ENCODE measurements around the gene ETFDH. TPM values are rescaled to one million over a fixed set of nuclear protein-coding genes. Genes with fewer than 3 reads are reported as not detected.

Gene ETFDH
- total and polyA plus RNA-seq, 9 of the 15 experiments (the other 6 are each of a cell fraction or from before 2014, with no cell fraction given) = 14.6 to 33.6 (median 25.9) TPM

DNA sequence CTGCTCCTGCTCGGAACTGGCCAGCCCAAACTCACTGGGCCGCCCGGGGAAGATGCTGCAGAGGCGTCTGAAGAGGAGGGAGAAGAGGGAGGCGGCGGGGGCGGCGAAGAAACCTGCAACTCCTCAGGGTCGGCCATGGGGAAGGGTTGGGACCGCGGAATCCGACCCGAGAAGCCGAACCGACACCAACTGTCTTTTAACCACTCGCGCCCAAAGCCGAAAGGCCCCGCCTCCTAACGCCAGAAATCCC lies 506 bp upstream of the ETFDH start, which contains the start of gene C4orf46 (continued):
- TF ChIP-seq ZNF408 (CRISPR knock-in tag; IDR thresholded peaks at IDR 0.05; ENCODE audit: low read depth) (no peak), SNRNP70 (optimal IDR thresholded peaks at IDR 0.05; ENCODE audit: low read depth, low read length) (no peak), SMAD2 (IDR thresholded peaks at IDR 0.05; ENCODE audit: low read depth, low read length) (no peak), FOSL1 (tag; conservative IDR thresholded peaks at IDR 0.05) (no peak), EGR1 (conservative IDR thresholded peaks at IDR 0.05) (peak; percentile 72), DPF2 (IDR thresholded peaks at IDR 0.05) (no peak), ZNF785 (CRISPR knock-in tag; IDR thresholded peaks at IDR 0.05) (no peak), SAFB2 (IDR thresholded peaks at IDR 0.05; ENCODE audit: borderline replicate concordance, low read depth, low read length, severe bottlenecking) (no peak), HNRNPL (IDR thresholded peaks at IDR 0.05; ENCODE audit: low read depth, low read length) (no peak), NFYB (IDR thresholded peaks at IDR 0.05; ENCODE audit: extremely low read depth, insufficient read length) (no peak), RBM22 (IDR thresholded peaks at IDR 0.05; ENCODE audit: low read depth, low read length, poor library complexity, severe bottlenecking) (no peak), SIRT6 (IDR thresholded peaks at IDR 0.05; ENCODE audit: low read depth, low read length) (no peak), BRCA1 (IDR thresholded peaks at IDR 0.05) (no peak), BRCA1 (CRISPR knock-in tag; IDR thresholded peaks at IDR 0.05) (no peak), HDAC3 (IDR thresholded peaks at IDR 0.05; ENCODE audit: borderline replicate concordance, partially characterized antibody) (no peak), FOXA1 (IDR thresholded peaks at IDR 0.05; ENCODE audit: borderline replicate concordance) (no peak), TEAD1 (CRISPR knock-in tag; IDR thresholded peaks at IDR 0.05) (0 out of 4 replicates have a peak, but pooled peaks of 1 of the 2 experiments have one; percentile 57), EWSR1 (IDR thresholded peaks at IDR 0.05; ENCODE audit: borderline replicate concordance, low read depth, partially characterized antibody) (no peak), ZNF830 (CRISPR knock-in tag; IDR thresholded peaks at IDR 0.05) (no peak), SRSF9 (IDR thresholded peaks at IDR 0.05; ENCODE audit: borderline replicate concordance, low read depth, low read length) (no peak), RBFOX2 (IDR thresholded peaks at IDR 0.05; ENCODE audit: low read depth, low read length) (peak; percentile 75), TCF7L2 (IDR thresholded peaks at IDR 0.05; ENCODE audit: low read depth, low read length) (no peak), HMG20B (CRISPR knock-in tag; IDR thresholded peaks at IDR 0.05) (no peak), HOXB6 (CRISPR knock-in tag; IDR thresholded peaks at IDR 0.05; ENCODE audit: borderline replicate concordance) (no peak), BACH1 (tag; IDR thresholded peaks at IDR 0.05) (no peak), GTF2F1 (IDR thresholded peaks at IDR 0.05; ENCODE audit: low read depth, low read length) (no peak)
- TF ChIP-seq, protein P1, sequence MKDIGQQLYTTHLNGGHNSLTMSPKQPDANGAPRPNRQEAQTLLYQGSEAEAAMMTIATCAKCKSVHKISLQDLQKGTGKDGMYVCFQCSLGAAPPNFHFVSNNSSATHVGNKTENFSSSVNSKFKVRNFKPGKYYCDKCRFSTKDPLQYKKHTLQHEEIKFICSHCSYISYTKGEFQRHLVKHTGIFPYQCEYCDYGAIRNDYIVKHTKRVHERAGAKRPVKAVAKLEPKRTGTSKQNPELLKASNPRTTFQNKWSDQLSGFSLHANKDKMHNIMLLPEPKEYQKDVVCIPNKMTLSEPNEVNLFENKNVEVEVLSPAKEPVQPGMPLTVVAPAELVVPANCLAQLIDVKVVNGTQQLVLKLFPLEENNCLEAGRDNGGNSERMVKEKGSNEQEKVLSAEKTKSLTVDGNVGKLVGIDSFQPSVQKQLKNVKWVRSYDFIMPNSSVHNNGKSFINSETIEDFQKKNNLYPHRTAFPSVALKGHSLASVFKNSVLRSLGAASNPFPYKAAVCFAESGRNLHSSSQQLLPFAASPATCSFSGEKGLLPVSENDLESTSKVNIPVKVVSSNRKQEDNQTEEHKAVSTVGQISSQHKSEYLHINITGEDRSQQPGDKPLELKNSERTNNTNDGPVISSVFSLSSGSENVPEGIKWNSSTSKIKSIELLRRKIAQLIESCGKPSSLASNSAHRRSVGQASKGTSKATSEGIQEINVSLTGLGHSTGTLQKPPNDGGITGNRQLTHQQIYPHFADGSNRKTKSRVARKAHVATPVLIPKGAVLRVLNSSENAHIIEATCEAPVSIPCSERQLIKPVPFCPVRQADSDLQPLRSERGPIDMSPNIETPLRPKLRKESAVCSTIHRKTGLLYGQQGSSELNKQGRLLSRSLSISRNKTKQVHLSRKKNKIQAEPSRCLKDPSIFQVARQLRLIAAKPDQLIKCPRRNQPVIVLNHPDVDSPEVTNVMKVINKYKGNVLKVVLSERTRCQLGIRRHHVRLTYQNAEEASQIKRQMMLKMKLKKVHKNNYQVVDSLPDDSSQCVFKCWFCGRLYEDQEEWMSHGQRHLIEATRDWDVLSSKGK (CRISPR knock-in tag; IDR thresholded peaks at IDR 0.05) = no peak
- TF ChIP-seq, protein P2, sequence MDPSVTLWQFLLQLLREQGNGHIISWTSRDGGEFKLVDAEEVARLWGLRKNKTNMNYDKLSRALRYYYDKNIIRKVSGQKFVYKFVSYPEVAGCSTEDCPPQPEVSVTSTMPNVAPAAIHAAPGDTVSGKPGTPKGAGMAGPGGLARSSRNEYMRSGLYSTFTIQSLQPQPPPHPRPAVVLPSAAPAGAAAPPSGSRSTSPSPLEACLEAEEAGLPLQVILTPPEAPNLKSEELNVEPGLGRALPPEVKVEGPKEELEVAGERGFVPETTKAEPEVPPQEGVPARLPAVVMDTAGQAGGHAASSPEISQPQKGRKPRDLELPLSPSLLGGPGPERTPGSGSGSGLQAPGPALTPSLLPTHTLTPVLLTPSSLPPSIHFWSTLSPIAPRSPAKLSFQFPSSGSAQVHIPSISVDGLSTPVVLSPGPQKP (CRISPR knock-in tag; IDR thresholded peaks at IDR 0.05) = no peak

All from K562 (cell line).